ENCODE results near the gene TMEM40. TPM values are rescaled to one million over a fixed set of nuclear protein-coding genes. Genes with fewer than 3 reads are reported as not detected.
"Not testable (repeated sequence)": the region's sequence is repeated elsewhere in the genome, so short reads cannot be mapped to it uniquely, and the experiment has no call there.

Gene TMEM40
- total RNA-seq, 1 donor from 2014 or later = not detected

DNA sequence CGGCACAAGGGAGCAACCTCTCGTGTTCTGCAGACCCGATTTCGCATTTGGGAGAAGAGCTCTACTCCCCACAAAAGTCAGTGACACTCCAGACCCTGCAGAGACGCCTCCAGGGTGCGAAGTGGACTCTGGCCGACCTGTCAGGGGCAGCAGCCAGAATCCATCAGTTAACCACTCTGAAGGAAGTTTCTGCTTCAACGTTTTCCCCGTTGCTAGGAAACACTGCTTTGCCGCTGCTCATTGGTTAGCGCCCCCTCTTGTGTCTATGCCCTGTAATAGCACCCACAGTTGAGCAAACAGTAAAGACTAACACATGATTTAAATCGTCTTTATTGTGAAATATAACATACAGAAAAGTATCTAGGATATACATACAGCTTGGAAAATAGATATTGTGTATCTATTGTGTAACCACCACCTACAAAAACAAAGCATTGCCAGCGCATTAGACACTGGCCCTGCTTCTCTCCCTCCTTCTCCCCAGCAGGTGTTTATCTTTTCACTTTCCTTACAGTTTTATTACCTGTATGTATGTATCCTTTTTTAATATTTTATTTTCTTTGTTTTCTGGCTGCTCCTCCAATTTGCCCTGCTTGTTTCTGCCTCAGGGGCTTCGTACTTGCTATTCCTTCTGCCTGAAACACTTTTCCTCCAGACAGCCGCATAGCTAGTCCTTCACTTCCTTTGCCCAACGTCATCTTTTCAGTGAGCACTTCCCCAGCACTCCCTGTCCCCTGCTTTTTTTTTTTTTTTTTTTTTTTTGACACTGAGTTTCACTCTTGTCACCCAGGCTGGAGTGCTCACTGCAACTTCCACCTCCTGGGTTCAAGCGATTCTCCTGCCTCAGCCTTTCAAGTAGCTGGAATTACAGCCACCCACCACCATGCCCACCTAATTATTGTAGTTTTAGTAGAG is 38.8 kb downstream of the TMEM40 start:
- peak; percentile 54 for DNase-seq (ENCODE audit: low read depth, low spot score)

DNA sequence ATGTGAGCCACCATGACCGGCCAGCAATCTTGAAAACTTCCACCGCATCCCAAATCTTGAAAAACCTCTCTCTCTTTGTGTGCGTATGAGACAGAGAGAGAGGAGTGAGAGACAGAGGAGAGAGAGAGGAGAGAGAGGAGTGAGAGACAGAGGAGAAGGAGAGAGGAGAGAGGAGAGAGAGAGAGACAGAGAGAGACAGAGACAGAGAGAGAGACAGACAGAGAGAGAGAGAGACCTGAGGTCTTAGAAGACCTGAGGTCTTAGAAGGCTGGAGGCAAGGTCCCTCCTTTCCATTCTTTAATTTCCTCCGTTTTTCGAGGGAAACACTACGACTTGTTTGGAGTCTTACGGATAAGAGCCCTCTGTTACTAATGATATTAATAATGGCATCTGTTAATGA is 39.5 kb downstream of the TMEM40 start:
- DNase-seq (ENCODE audit: low read depth, low spot score) = no peak

DNA sequence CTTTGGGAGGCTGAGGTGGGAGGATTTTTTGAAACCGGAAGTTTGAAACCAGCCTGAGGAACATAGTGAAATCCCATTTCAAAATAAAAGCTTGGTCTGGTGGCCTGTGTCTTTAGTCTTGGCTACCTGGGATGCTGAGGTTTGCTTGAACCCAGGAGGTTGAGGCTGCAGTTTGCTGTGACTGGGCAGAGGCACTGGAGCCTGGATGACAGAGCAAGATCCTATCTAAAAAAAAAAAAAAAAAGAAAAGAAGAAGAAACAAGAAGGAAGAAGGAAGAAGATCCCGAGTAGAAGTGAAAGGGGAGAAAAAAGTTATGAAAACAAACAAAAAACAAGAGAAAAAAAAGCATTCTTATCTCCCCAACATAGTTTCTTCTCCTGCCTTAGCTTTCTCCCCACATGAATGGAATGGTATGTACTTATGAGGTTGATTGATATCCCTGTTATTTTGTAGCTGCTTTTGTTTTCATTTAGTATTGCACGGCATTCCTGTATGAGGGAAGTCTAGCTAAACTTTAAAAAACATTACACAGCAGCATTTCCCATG is 42.4 kb downstream of the TMEM40 start:
- no peak for DNase-seq (ENCODE audit: low read depth, low spot score)

DNA sequence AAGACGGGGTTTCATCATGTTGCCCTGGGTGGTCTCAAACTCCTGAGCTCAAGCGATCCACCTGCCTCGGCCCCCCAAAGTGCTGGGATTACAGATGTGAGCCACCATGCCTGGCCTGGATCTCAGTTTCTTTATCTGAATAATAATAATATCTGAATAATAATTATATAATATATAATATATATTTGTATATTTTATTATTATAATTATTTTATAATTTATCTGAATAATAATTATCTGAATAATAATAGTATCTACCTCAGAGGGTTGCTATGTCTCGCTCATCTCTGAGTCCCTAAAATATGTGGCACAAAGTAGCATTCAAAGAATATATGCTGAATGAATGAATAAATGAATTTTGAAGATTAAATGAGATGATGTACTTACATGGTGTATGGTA is 44.8 kb downstream of the TMEM40 start:
- no peak for DNase-seq (ENCODE audit: low read depth, low spot score)

DNA sequence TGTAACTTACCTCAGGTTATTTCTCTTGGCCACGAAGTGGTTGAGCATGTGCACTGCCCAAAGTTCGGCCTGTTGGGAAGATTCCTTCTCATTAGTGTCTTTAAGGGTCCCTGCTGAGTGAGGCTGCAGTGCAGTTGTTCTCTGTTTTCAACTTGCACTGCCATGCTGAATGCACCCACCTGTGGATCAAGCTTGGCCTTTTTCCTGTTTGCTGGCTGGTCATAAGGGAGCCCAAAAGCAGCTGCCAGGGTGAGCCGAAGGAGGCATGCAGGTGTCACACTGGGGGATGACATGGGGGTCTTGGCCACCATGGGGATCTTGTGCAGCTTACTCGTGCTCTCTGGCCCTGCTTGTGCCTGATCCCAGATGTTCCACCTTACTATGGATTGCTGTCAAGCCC is 49.0 kb downstream of the TMEM40 start:
- no peak for DNase-seq (ENCODE audit: low read depth, low spot score)

DNA sequence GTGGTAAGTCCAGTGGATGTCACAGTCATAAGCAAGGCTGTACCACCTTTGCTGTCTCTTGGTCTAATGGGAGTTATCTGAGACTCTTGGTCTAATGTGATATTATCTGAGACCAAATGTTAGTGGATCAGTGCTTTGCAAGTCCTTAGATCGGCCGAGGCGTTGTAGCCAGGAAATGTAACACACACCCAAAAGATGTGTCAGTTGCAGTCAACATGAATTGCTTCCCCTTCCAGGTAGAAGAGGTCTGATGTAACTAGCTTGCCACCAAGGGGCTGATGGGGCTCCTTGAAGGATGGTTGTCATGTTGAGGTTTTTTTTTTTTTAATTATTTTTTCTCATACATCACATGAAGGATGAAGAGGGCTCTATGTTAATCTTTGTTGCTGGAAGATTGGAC is 49.7 kb downstream of the TMEM40 start:
- no peak for DNase-seq (ENCODE audit: low read depth, low spot score)

DNA sequence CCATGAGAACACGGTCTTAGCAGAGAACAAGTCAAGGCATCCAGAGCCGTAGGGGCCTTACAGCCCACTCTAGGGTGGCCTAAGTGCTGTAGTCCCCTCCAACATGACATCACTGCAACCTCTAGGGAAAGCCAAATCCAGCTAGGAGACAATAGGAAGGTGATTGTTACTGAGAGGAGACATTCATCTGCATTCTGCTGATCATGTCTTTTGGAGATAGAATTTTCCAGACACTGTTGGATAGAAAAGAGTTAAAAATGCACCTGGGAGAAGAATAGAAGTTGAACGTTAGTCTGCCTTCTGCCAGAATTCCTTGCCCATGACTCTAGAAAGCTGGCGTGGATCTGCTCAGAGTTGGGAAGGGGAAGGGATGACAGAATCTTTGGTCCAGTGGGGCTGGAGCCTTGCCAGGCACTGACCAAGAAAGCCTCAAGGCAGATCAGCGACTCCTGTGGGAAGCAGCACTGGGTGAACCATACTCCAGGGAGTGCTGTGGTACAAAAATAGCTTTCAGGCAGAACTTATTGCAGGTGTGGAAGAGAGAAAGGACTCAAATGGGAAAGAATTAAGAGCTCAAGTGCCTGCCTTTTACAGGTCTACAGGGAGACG is 50.4 kb downstream of the TMEM40 start:
- no peak for DNase-seq (ENCODE audit: low read depth, low spot score)

DNA sequence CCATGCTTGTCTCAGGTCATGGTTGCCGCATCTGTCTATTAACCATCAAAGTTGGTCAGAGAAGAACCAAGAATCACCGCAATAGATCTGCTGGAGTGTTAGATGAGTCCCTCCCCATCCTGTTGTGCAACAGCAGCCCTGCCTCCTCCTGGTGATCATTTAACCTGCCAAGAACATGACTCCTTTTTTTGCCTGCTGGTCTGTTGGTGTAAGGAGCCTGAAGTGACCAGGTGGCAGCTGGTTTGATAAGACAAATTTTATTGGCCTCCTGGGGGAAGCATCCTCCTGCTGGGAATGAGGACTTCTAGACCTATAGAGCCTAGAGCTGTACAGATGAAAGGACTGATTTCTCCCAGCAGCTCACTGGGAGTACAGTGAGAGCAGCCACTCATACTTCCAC is 51.6 kb downstream of the TMEM40 start:
- DNase-seq (ENCODE audit: low read depth, low spot score) = no peak

DNA sequence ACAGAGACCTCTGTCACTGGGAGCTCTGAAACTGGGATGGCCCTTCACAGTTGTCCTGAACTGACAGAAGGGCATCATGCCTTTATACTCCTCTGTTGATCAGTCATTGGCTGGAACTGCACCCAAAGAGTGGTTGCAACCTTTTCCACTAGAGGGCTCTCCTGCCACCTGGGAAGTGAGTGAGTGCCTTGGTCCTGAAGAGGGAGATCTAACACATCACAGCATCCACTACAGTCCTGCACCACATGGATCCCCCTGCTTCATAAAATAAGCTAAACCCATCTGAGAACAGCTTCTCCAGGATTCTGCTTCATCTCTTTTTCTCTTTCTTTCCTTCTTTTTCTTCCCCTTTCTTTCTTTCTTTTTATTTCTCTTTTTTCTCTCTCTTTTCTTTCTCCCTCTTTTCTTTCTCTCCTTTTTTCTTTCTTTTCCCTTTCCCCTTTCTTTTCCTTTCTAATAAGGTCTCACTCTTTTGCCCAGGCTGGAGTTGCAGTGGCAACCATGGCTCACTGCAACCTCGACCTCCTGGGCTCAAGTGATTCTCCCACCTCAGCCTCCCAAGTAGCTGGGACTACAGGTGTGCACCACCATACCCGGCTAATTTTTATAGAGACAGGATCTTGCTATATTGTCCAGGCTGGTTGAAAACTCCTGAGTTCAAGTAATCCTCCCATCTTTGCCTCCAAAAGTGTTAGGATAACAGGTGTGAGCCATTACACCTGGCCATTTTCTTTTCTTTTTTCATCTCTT is 52.4 kb downstream of the TMEM40 start:
- no peak for DNase-seq (ENCODE audit: low read depth, low spot score)

DNA sequence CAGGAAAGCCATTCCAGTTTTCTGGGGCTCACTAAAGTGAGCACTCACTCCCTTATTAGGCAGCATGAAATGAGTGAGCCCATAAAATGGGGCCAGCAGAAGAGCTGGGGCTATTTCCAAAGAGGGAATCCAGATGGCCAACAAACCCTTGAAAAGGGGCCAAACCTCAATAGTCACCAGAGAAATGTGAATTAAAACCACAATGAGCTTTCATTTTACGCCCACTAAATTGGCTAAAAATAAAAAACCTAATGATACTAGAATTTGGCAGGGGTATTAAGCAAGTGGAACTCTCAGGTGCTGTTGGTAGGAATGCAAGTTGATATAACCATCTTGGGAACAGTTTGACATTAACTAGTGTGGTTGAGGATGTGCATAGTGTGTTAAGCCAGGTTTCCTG is 53.1 kb downstream of the TMEM40 start:
- no peak for DNase-seq (ENCODE audit: low read depth, low spot score)

DNA sequence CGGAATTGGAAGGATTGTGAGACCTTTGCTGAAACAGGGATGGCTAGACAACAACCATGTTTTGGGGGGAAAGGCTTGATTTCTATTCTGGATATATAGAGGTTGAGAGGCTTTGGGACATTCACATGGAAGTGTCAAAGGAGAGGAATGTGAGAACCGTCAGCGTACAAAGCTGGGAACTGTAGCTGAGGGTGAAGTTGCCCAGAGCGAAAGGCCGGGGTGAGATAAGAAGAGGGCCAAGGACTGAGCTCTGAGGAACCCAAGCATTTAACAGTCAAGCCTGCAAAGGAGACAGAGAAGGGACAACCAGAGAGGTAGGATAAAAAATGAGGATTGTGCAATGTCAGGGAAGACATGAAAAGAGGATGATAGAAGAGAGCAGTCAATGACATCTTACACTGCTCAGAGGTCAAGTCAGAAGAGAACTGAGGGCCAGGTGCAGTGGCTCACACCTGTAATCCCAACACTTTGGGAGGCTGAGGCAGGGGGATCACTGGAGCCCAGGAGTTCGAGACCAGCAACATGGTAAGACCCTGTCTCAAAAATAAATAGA is 53.6 kb downstream of the TMEM40 start:
- no peak for DNase-seq (ENCODE audit: low read depth, low spot score)

DNA sequence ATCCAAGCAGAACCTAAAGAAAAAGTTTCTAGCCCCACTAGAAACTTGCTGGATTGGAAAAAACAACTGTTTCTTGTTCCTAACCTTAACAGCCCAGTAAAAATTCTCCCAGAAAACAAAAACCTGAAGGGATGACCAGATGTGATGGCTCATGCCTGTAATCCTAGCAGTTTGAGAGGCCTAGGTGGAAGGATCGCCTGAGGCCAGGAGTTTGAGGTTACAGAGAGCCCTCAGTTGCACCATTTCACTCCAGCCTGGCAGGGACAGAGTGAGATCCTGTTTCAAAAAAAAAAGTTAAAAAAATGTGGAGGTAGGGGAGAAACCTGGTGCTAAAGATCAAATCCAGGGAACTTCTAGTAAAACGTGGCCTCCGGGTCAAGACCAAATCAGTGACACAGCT is 56.6 kb downstream of the TMEM40 start:
- DNase-seq (ENCODE audit: low read depth, low spot score) = no peak

DNA sequence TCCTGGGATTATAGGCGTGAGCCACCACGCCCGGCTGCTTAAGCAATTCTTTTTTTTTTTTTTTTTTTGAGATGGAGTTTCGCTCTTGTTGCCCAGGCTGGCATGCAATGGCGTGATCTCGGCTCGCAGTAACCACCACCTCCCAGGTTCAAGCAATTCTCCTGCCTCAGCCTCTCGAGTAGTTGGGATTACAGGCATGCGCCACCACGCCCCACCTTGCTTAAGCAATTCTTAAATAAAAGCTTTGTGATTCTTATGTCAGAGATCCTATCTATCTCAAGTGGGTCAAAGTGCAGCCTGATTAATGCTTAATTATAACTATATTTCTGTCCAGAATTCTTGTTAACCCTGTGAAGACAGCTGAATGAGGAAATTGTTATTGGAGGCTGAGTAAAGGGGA is 57.5 kb downstream of the TMEM40 start:
- DNase-seq (ENCODE audit: low read depth, low spot score) = not testable (repeated sequence)

DNA sequence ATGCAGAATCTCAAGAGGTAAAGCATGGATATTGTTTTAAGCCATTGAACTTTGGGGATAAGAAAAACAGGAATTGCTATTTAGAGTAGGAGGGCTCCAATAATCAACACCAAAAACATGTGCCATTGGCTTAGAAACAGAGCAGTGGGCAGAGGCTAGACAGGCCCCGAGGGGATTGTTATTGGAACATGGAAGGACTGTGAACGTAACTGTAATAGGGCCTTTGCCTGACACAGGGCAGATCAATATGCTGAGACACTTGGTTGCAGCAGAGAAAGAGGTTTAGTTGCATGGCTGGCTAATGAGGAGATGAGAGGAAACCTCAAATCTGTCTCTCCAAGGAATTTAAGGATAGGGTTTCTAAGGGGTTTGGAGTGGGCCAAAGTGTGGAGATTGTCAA is 58.3 kb downstream of the TMEM40 start:
- no peak for DNase-seq (ENCODE audit: low read depth, low spot score)

DNA sequence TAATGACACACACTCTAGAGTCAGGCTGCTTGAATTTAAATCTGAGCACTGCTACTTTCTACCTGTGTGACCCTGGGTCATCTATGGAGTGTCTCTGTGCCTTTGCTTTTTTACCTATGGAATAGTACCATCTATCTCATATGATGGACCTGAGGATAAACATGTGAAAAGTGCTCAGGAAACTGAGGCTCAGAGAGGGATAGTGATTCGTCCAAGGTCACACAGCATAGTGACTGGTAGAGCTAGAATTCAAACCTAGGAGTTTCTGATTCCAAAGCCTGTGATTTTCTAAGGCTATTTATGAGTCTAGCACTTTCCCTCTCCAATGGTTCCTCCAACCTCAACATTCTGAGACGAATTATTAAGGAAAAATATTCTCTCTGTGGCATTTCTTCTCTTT is 63.1 kb downstream of the TMEM40 start:
- DNase-seq (ENCODE audit: low read depth, low spot score) = no peak

DNA sequence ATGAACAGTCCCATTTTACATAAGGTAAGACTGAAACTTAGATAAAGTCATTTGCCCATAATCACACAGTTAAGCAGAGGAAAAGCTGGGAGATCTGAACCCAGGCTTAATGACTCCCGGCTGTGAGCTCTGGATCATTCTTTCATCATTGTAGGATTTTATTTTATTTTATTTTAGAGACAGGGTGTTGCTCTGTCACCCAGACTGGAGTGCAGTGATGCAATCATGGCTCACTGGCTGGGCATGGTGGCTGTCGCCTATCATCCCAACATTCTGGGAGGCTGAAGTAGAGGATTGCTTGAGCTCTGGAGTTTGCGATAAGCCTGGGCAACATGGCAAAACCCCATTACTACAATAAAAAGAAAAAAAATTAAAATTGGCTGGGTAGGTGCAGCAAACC is 63.9 kb downstream of the TMEM40 start:
- DNase-seq (ENCODE audit: low read depth, low spot score) = no peak

DNA sequence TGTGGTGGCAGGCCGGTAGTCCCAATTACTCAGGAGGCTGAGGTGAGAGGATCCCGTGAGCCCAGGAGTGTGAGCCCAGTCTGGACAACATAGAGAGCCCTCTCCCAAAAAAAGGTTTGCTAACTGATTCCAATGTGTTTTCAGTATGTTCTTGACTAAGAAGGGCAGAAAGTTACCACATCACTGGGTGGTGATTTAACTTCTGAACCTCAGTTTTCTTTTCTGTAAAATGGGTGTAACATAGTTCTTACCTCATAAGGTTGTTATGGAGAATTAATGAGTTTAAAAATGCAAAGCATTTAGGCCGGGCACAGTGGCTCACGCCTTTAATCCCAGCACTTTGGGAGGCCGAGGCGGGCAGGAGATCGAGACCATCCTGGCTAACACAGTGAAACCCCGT is 66.6 kb downstream of the TMEM40 start:
- DNase-seq (ENCODE audit: low read depth, low spot score) = no peak

DNA sequence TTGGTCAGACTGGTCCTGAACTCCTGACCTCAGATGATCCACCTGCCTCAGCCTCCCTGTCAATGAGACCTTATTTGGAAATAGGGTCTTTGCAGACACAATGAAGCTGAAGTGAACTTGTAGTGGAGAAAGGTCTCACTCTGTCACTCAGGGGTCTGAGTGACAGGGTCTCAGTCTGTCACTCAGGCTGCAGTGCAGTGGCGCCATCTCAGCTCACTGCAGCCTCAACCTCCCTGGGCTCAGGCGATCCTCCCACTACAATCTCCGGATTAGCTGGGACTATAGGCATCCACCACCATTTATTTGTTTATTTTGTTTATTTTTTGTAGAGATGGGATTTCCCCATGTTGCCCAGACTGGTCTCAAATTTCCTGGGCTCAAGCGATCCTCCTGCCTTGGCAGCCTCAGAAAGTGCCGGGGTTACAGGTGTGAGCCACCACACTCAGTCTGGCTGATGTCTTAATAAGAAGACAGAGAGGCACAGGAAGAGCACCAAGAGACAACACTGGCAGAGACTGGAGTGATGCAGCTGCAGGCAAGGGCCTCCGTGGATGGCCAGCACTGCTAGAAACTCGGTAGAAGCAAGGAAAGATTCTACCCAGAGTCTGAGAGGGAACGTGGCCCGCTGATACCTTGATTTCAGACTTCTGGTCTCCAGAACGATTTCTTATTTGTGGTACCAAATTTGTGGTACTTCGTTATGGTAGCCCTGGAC is 68.9 kb downstream of the TMEM40 start:
- no peak for DNase-seq (ENCODE audit: low read depth, low spot score)

DNA sequence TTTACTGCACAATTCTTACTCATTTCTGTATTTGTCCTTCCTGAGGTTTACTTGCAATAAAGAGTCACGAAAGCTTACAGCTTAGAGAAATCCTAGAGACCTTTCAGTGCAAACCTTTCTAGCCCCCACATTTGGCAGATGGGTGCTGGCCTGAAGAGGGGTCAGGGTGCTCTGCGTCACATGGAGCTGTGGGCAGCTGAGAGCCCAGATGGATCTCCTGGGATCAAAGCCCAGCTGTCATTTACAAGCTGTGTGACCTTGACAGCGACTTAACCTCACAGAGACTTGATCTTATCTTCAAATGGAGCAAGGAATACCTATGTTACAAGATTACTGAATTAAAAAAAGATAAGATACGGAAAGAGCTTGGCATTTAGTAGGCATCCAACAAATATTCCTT is 71.1 kb downstream of the TMEM40 start:
- DNase-seq (ENCODE audit: low read depth, low spot score) = no peak

DNA sequence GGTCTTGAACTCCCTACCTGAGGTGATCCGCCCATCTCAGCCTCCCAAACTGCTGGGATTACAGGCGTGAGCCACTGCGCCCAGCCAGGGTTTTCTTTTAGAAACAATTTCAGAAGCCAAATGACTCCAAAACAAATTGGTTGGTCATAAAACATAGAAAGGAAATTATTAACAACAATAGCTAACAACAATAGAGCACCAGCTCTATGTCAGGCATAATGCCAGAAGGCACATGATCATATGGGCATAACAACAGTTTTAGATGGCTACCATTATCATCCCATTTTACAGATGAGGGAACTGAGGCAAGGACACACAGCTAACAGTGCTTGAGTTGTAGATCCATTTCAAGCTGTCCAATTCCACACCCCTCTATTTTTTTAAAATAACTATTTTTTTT is 73.0 kb downstream of the TMEM40 start:
- no peak for DNase-seq (ENCODE audit: low read depth, low spot score)

Data from pulmonary artery endothelial cell (primary cell).